ENCODE measurements around the gene LRMDA.

LRMDA gene

DNA sequence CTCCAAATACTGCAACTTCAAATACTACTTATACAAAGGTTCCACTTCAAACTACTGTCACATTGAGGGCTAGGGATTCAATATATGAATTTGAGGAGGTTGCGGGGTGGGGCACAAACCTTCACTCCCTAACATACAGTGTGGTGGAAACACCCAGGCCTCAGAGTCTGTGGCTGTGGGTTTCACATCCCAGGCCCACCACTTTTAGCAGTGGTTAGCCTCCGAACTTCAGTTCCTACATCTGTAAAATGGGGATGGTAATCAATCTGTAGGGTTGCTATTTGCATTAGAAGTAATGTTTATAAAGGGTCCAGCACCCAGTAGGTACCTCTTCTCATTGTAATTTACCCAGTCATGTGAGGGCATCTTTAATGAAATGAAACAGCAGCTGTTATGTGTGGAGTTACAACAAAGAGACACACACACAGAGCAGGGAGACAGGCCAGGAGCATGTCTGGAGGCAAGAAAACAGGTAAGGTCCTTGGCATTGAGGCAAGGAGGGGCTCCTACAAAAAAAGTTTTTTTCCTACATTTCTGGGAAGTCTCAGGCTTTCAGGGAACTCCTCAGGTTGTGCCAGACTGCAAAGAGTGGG is 570.9 kb downstream of the LRMDA start:
- Histone ChIP-seq H3K4me2 (ENCODE audit: low read length, poor library complexity, severe bottlenecking) (no peak overlapping the region), H3K14ac (ENCODE audit: low read length in 2 of 2) (no peak overlapping the region), H3K9me3 (ENCODE audit: control insufficient read depth, low read length) (no peaks in the 10 kb centered on the region), H3K4ac (ENCODE audit: low read depth in 1 of 2, low read length in 2 of 2) (no peak overlapping the region), H3K36me3 (ENCODE audit: control insufficient read depth in 1 of 2, insufficient read depth in 2 of 2, low read depth in 1 of 2, low read length in 2 of 2) (no peaks in the 10 kb centered on the region), H3K4me3 (ENCODE audit: insufficient read depth in 1 of 2, low read depth in 1 of 2, low read length in 2 of 2) (no peak overlapping the region), H2BK5ac (ENCODE audit: low read depth, low read length, poor library complexity, severe bottlenecking) (no peak overlapping the region), H3K23ac (ENCODE audit: low read length in 2 of 2) (no peak overlapping the region), H3K9ac (ENCODE audit: low read length) (no peak overlapping the region), H2AK5ac (ENCODE audit: low read length, severe bottlenecking) (no peak overlapping the region), H2AFZ (ENCODE audit: low read depth, low read length) (no peak overlapping the region), H2BK12ac (ENCODE audit: low read length in 2 of 2) (no peak overlapping the region), H3K27me3 (ENCODE audit: control insufficient read depth in 1 of 2, insufficient read depth in 1 of 2, low read length in 2 of 2) (peaks cover 0 to 28% of the 10 kb centered on the region in 2 experiments), H2BK15ac (ENCODE audit: low read depth, poor library complexity, severe bottlenecking) (no peak overlapping the region), H3K18ac (ENCODE audit: low read depth in 1 of 2, low read length in 2 of 2) (no peak overlapping the region), H2BK120ac (ENCODE audit: low read depth, low read length) (no peak overlapping the region), H3K4me1 (ENCODE audit: control insufficient read depth, insufficient read depth, low read depth, low read length) (no peaks in the 10 kb centered on the region), H4K8ac (ENCODE audit: low read length) (no peak overlapping the region), H3K79me1 (replicated peaks; ENCODE audit: low read length, poor library complexity, severe bottlenecking) (no peaks in the 10 kb centered on the region), H3K27ac (ENCODE audit: low read length, poor library complexity, severe bottlenecking) (no peak overlapping the region), H4K91ac (ENCODE audit: low read length) (no peak overlapping the region)
- 90% methylated on average over 2 of the region's 2 CpGs for WGBS
- no peak for DNase-seq

DNA sequence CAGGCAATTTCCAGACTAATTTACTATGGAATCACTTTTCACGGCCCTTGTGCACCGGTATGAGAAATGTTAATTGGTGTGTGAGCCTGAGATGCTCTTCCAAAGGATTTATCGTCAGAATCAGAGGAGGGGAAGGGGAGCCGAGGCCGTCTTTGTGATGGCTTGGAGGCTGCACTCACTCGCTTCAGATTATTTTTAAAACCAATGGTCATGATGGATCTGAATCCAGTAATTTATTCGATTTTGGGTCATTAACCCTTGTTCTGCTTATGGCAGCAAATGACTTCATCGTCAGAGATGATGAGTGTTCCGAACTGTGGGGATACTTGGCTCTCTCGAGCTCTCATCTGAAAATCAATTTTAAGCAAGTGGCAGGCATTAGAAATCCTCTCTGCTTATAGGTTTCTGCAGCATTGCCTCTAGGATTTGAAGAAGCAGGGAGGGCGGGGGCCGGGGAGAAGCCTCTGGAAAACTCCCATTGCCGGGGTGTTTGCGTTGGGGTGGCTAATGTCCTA is 576.3 kb downstream of the LRMDA start:
- no peaks in the 10 kb centered on the region for H3K79me1 ChIP-seq (replicated peaks; ENCODE audit: low read length, poor library complexity, severe bottlenecking)
- no peak overlapping the region for H2AK5ac ChIP-seq (ENCODE audit: low read length, severe bottlenecking)
- H2AFZ ChIP-seq (ENCODE audit: low read depth, low read length), result no peak overlapping the region
- no peak overlapping the region for H3K9ac ChIP-seq (ENCODE audit: low read length)
- H3K14ac ChIP-seq (ENCODE audit: low read length in 2 of 2), result no peak overlapping the region
- peaks cover 0 to 42% of the 10 kb centered on the region in 2 experiments for H3K27me3 ChIP-seq (ENCODE audit: control insufficient read depth in 1 of 2, insufficient read depth in 1 of 2, low read length in 2 of 2)
- DNase-seq, result no peak
- no peak overlapping the region for H4K91ac ChIP-seq (ENCODE audit: low read length)
- H4K8ac ChIP-seq (ENCODE audit: low read length), result no peak overlapping the region
- no peak overlapping the region for H2BK15ac ChIP-seq (ENCODE audit: low read depth, poor library complexity, severe bottlenecking)
- no peak overlapping the region for H3K23ac ChIP-seq (ENCODE audit: low read length in 2 of 2)
- no peak overlapping the region for H3K4me3 ChIP-seq (ENCODE audit: insufficient read depth in 1 of 2, low read depth in 1 of 2, low read length in 2 of 2)
- H3K4me2 ChIP-seq (ENCODE audit: low read length, poor library complexity, severe bottlenecking), result no peak overlapping the region
- H2BK12ac ChIP-seq (ENCODE audit: low read length in 2 of 2), result no peak overlapping the region
- WGBS, result 86% methylated on average over 14 of the region's 14 CpGs
- no peak overlapping the region for H2BK5ac ChIP-seq (ENCODE audit: low read depth, low read length, poor library complexity, severe bottlenecking)
- H3K4ac ChIP-seq (ENCODE audit: low read depth in 1 of 2, low read length in 2 of 2), result no peak overlapping the region
- H3K9me3 ChIP-seq (ENCODE audit: control insufficient read depth, low read length), result no peaks in the 10 kb centered on the region
- H2BK120ac ChIP-seq (ENCODE audit: low read depth, low read length), result no peak overlapping the region
- peaks cover 7% of the 10 kb centered on the region for H3K4me1 ChIP-seq (ENCODE audit: control insufficient read depth, insufficient read depth, low read depth, low read length)
- H3K27ac ChIP-seq (ENCODE audit: low read length, poor library complexity, severe bottlenecking), result no peak overlapping the region
- no peak overlapping the region for H3K18ac ChIP-seq (ENCODE audit: low read depth in 1 of 2, low read length in 2 of 2)
- no peaks in the 10 kb centered on the region for H3K36me3 ChIP-seq (ENCODE audit: control insufficient read depth in 1 of 2, insufficient read depth in 2 of 2, low read depth in 1 of 2, low read length in 2 of 2)

DNA sequence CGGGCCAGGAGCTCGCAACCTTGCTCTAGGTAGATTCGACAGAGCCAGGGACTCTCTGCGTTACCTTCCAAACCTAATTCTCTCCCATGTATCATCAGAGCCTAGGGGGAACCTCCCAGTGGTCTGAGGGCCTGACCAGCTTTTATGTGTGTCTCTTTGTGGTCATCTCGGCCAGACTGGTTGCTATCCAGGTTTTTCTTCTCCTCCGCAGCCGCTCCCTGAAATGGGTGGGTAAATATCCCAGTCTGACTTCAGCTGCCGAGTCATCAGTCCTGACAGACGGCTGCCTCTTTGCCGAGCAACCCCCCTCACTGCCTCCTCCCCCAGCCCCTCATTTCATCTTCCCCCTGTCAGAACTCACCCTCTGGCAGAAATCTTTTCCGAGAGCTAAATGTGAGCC is 578.1 kb downstream of the LRMDA start:
- Histone ChIP-seq H2BK120ac (ENCODE audit: low read depth, low read length) (no peak overlapping the region), H3K4me1 (ENCODE audit: control insufficient read depth, insufficient read depth, low read depth, low read length) (peaks cover 7% of the 10 kb centered on the region), H3K79me1 (replicated peaks; ENCODE audit: low read length, poor library complexity, severe bottlenecking) (no peaks in the 10 kb centered on the region), H2BK15ac (ENCODE audit: low read depth, poor library complexity, severe bottlenecking) (no peak overlapping the region), H3K27me3 (ENCODE audit: control insufficient read depth in 1 of 2, insufficient read depth in 1 of 2, low read length in 2 of 2) (peaks cover 0 to 54% of the 10 kb centered on the region in 2 experiments), H4K8ac (ENCODE audit: low read length) (no peak overlapping the region), H2BK5ac (ENCODE audit: low read depth, low read length, poor library complexity, severe bottlenecking) (no peak overlapping the region), H4K91ac (ENCODE audit: low read length) (no peak overlapping the region), H2BK12ac (ENCODE audit: low read length in 2 of 2) (no peak overlapping the region), H3K9me3 (ENCODE audit: control insufficient read depth, low read length) (no peaks in the 10 kb centered on the region), H3K18ac (ENCODE audit: low read depth in 1 of 2, low read length in 2 of 2) (no peak overlapping the region), H3K14ac (ENCODE audit: low read length in 2 of 2) (no peak overlapping the region), H3K27ac (ENCODE audit: low read length, poor library complexity, severe bottlenecking) (no peak overlapping the region), H2AK5ac (ENCODE audit: low read length, severe bottlenecking) (no peak overlapping the region), H3K36me3 (ENCODE audit: control insufficient read depth in 1 of 2, insufficient read depth in 2 of 2, low read depth in 1 of 2, low read length in 2 of 2) (no peaks in the 10 kb centered on the region), H3K23ac (ENCODE audit: low read length in 2 of 2) (no peak overlapping the region), H3K9ac (ENCODE audit: low read length) (no peak overlapping the region), H3K4me3 (ENCODE audit: insufficient read depth in 1 of 2, low read depth in 1 of 2, low read length in 2 of 2) (no peak overlapping the region), H3K4me2 (ENCODE audit: low read length, poor library complexity, severe bottlenecking) (no peak overlapping the region), H2AFZ (ENCODE audit: low read depth, low read length) (no peak overlapping the region), H3K4ac (ENCODE audit: low read depth in 1 of 2, low read length in 2 of 2) (no peak overlapping the region)
- WGBS, result 72% methylated on average over 11 of the region's 11 CpGs
- no peak for DNase-seq

- Histone ChIP-seq H3K4me2 (ENCODE audit: low read length, poor library complexity, severe bottlenecking) (no peak overlapping the region), H4K8ac (ENCODE audit: low read length) (no peak overlapping the region), H2BK5ac (ENCODE audit: low read depth, low read length, poor library complexity, severe bottlenecking) (no peak overlapping the region), H3K4ac (ENCODE audit: low read depth in 1 of 2, low read length in 2 of 2) (no peak overlapping the region), H2AK5ac (ENCODE audit: low read length, severe bottlenecking) (no peak overlapping the region), H3K9me3 (ENCODE audit: control insufficient read depth, low read length) (no peaks in the 10 kb centered on the region), H3K9ac (ENCODE audit: low read length) (no peak overlapping the region), H3K4me3 (ENCODE audit: insufficient read depth in 1 of 2, low read depth in 1 of 2, low read length in 2 of 2) (no peak overlapping the region), H4K91ac (ENCODE audit: low read length) (no peak overlapping the region), H2AFZ (ENCODE audit: low read depth, low read length) (no peak overlapping the region), H3K4me1 (ENCODE audit: control insufficient read depth, insufficient read depth, low read depth, low read length) (peaks cover 7% of the 10 kb centered on the region), H2BK120ac (ENCODE audit: low read depth, low read length) (no peak overlapping the region), H3K14ac (ENCODE audit: low read length in 2 of 2) (no peak overlapping the region), H3K36me3 (ENCODE audit: control insufficient read depth in 1 of 2, insufficient read depth in 2 of 2, low read depth in 1 of 2, low read length in 2 of 2) (no peaks in the 10 kb centered on the region), H3K27ac (ENCODE audit: low read length, poor library complexity, severe bottlenecking) (no peak overlapping the region), H3K27me3 (ENCODE audit: control insufficient read depth in 1 of 2, insufficient read depth in 1 of 2, low read length in 2 of 2) (peaks cover 0 to 63% of the 10 kb centered on the region in 2 experiments), H2BK12ac (ENCODE audit: low read length in 2 of 2) (no peak overlapping the region), H2BK15ac (ENCODE audit: low read depth, poor library complexity, severe bottlenecking) (no peak overlapping the region), H3K79me1 (replicated peaks; ENCODE audit: low read length, poor library complexity, severe bottlenecking) (no peaks in the 10 kb centered on the region), H3K18ac (ENCODE audit: low read depth in 1 of 2, low read length in 2 of 2) (no peak overlapping the region), H3K23ac (ENCODE audit: low read length in 2 of 2) (no peak overlapping the region)
- WGBS, result 68% methylated on average over 2 of the region's 3 CpGs
- DNase-seq, result no peak
These were observed 579.3 kb downstream of the LRMDA start for GRCh38 chr10:76010703-76011102.

Data from mesenchymal stem cell (in vitro differentiated cells and primary cell).